ENCODE measurements around the gene P2RX2. TPM values are rescaled to one million over a fixed set of nuclear protein-coding genes. Genes with fewer than 3 reads are reported as not detected.

The P2RX2 gene
- total and polyA plus RNA-seq, 2 of the 4 experiments (the other 2 are of a cell fraction) = not detected

DNA sequence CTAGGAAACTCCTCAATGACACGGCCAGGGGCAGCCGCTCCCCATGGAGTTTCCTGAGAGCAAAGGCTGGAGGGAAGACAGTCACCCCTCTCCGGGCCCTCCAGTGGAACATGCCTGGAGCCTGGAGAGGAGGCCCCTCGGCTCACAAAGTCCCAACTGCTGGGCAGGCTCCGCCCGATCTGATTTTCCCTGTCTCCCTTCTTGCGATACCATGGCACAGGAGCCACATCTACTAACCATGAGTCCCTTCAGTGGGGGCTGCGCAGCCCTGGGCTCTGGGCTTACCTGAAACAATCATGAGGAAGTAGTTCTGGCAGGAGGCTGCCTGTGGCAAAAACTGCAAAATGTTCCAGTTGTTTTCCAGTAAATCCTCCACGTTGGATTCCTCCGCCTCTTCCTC lies 15.3 kb downstream of the P2RX2 start:
- no peak overlapping the region for H3K23ac ChIP-seq (ENCODE audit: low read depth, low read length)
- no TSS peak for BruUV-seq (replicated peaks)
- peaks cover 4% of the 10 kb centered on the region; the same call in 1 of the 2 replicates for H4K20me1 ChIP-seq (ENCODE audit: insufficient read depth, low read length)
- no peak overlapping the region for H3K56ac ChIP-seq (ENCODE audit: extremely low read depth, insufficient read depth, low read length)
- POLR2A ChIA-PET (ENCODE audit: unreplicated experiment) = no interaction called here
- DNase-seq = no peak
- H3K18ac ChIP-seq (ENCODE audit: low read depth, low read length) = no peak overlapping the region
- no peak overlapping the region for H3K4me2 ChIP-seq (ENCODE audit: low read depth, low read length)
- no peak overlapping the region for H4K91ac ChIP-seq (ENCODE audit: insufficient read depth, low read depth, low read length)
- no peak overlapping the region for H4K5ac ChIP-seq (ENCODE audit: low read depth, low read length)
- dilution Hi-C loops (cut with HindIII; ENCODE audit: low sequenced_read_pairs, unreplicated experiment) (no loop called here), intact Hi-C loops (cut with micrococcal nuclease) (no loop called here), in situ Hi-C loops (cut with MboI; ENCODE audit: low sequenced_read_pairs) (no loop called here)
- no peaks in the 10 kb centered on the region for H3K4me1 ChIP-seq (ENCODE audit: control insufficient read depth, insufficient read depth, low read length)
- H2BK120ac ChIP-seq (ENCODE audit: low read depth, low read length) = no peak overlapping the region
- no peaks in the 10 kb centered on the region for H3K27me3 ChIP-seq (ENCODE audit: control insufficient read depth, insufficient read depth, low read length)
- no peak overlapping the region for H4K8ac ChIP-seq (ENCODE audit: low read depth in 2 of 2, low read length in 2 of 2)
- H2AK5ac ChIP-seq (ENCODE audit: low read depth, low read length) = no peak overlapping the region
- no peak overlapping the region for H2BK5ac ChIP-seq (ENCODE audit: low read depth, low read length, poor library complexity, severe bottlenecking)
- no peak overlapping the region for H3K14ac ChIP-seq (replicated peaks; ENCODE audit: low read depth, low read length)
- H3K4ac ChIP-seq (ENCODE audit: low read depth, low read length) = no peak overlapping the region
- no peak overlapping the region for H3K27ac ChIP-seq (ENCODE audit: insufficient read depth, low read length)
- no peak overlapping the region for H2AK9ac ChIP-seq (replicated peaks; ENCODE audit: low read depth, low read length, poor library complexity)
- TF ChIP-seq BHLHE40 (IDR thresholded peaks at IDR 0.05; ENCODE audit: low read depth, low read length) (no peak), SMC3 (IDR thresholded peaks at IDR 0.05; ENCODE audit: low read depth, low read length) (no peak), POLR2A (IDR thresholded peaks at IDR 0.05; ENCODE audit: low read depth, low read length) (no peak)
- no peaks in the 10 kb centered on the region for H3K9me3 ChIP-seq (ENCODE audit: control insufficient read depth, insufficient read depth, low read length)
- H3K4me3 ChIP-seq (ENCODE audit: insufficient read depth, low read depth, low read length) = no peak overlapping the region
- no peaks in the 10 kb centered on the region for H3K9me1 ChIP-seq (ENCODE audit: insufficient read depth, low read length)
- CTCF ChIA-PET = no interaction called here
- H2BK15ac ChIP-seq (ENCODE audit: low read depth, low read length) = no peak overlapping the region
- no peak overlapping the region for H3K9ac ChIP-seq (ENCODE audit: low read depth, low read length)
- H2AFZ ChIP-seq (replicated peaks; ENCODE audit: low read length, poor library complexity) = no peak overlapping the region
- peaks cover 36% of the 10 kb centered on the region for H3K36me3 ChIP-seq (ENCODE audit: control insufficient read depth, insufficient read depth, low read length)
- no peaks in the 10 kb centered on the region for H3K79me1 ChIP-seq (ENCODE audit: low read depth in 1 of 2, low read length in 2 of 2)
- 90% methylated on average over 4 of the region's 10 CpGs; no CpG with 5 or more reads in 1 of the 2 experiments for WGBS, 2 experiments (ENCODE audit: extremely low coverage in 2 of 2, insufficient read length in 1 of 2)
- no peak overlapping the region for H2BK20ac ChIP-seq (ENCODE audit: low read depth, low read length)
- ATAC-seq (ENCODE audit: low read depth) = no peak

Measured in IMR-90 (cell line).